Measurements from ENCODE around the gene CCDC93.

- TF ChIP-seq SP1 (IDR thresholded peaks at IDR 0.05; ENCODE audit: low read depth) (no peak), ZNF274 (IDR thresholded peaks at IDR 0.05; ENCODE audit: low read depth, low read length) (no peak), ZFX (IDR thresholded peaks at IDR 0.05) (no peak), CTCF (IDR thresholded peaks at IDR 0.05 in 2 of 3, conservative IDR thresholded peaks at IDR 0.05 in 1 of 3; ENCODE audit: borderline replicate concordance in 1 of 3, insufficient read depth in 1 of 3, low read depth in 2 of 3, low read length in 2 of 3) (no peak), MAX (IDR thresholded peaks at IDR 0.05) (no peak), POLR2AphosphoS5 (IDR thresholded peaks at IDR 0.05; ENCODE audit: low read depth, low read length) (no peak), ATF3 (IDR thresholded peaks at IDR 0.05) (no peak), ELF1 (IDR thresholded peaks at IDR 0.05; ENCODE audit: borderline replicate concordance, low read depth) (no peak), TCF7L2 (IDR thresholded peaks at IDR 0.05; ENCODE audit: borderline replicate concordance, extremely low read depth, insufficient read depth, insufficient read length) (no peak), YY1 (IDR thresholded peaks at IDR 0.05; ENCODE audit: extremely low read depth, insufficient replicate concordance, low read depth, low read length) (no peak), POLR2A (IDR thresholded peaks at IDR 0.05; ENCODE audit: borderline replicate concordance, extremely low read depth, insufficient read depth, insufficient read length) (no peak), EGR1 (IDR thresholded peaks at IDR 0.05; ENCODE audit: low read depth) (no peak), EZH2 (IDR thresholded peaks at IDR 0.05) (no peak), RAD21 (IDR thresholded peaks at IDR 0.05; ENCODE audit: low read depth) (no peak)
These were observed 7.0 kb downstream of the CCDC93 start for GRCh38 chr2:118006861-118007260.
